Natural killer cell (primary cell): ENCODE results near the gene CTIF. TPM values are rescaled to one million over a fixed set of nuclear protein-coding genes. Genes with fewer than 3 reads are reported as not detected.

ENCODE experiments used
- ATAC-seq, 3 donors: fragments of 150-1000 bp in 2 of 3; fragments of 200-7000 bp in 1 of 3; cut with Tn5 transposase; 1 replicate in 1 of 3; 2 replicates in 2 of 3; pipeline ENCODE4 v1.10.0; 2021; ENCODE audit warnings: mild to moderate bottlenecking in 2 of 3, moderate library complexity in 2 of 3
- DNase-seq, 2 donors: peaks; one replicate each; pipeline versions ENCODE4 v3.0.0 to v3.0.0-alpha.2; 2013 to 2021; ENCODE audit warnings: mixed read lengths in 1 of 2
- H3K27ac ChIP-seq: one replicate; pipeline ENCODE4 v1.5.1; 2013; ENCODE audit warnings: mild to moderate bottlenecking, low read length
- H3K27me3 ChIP-seq: one replicate; pipeline ENCODE4 v1.6.1; 2013; ENCODE audit warnings: low read length; ENCODE audit not compliant: control insufficient read depth, insufficient read depth
- H3K36me3 ChIP-seq: one replicate; pipeline ENCODE4 v1.6.1; 2013; ENCODE audit warnings: low read length; ENCODE audit not compliant: control insufficient read depth, insufficient read depth
- H3K4me1 ChIP-seq: one replicate; pipeline ENCODE4 v1.6.1; 2013; ENCODE audit warnings: low read length; ENCODE audit not compliant: control insufficient read depth, insufficient read depth
- H3K4me3 ChIP-seq: one replicate; pipeline ENCODE4 v1.5.1; 2013; ENCODE audit warnings: low read length
- H3K9me3 ChIP-seq: one replicate; pipeline ENCODE4 v1.6.1; 2013; ENCODE audit warnings: low read length; ENCODE audit not compliant: control insufficient read depth, insufficient read depth
- H3K27ac Mint-ChIP-seq, 2 donors: one replicate each; pipeline ENCODE4 v1.8.0; 2022; ENCODE audit warnings: mild to moderate bottlenecking in 2 of 2, mixed read lengths in 2 of 2, moderate library complexity in 1 of 2
- H3K27me3 Mint-ChIP-seq, 2 donors: one replicate each; pipeline ENCODE4 v1.8.0; 2022; ENCODE audit warnings: low read depth in 2 of 2, mixed read lengths in 2 of 2
- H3K36me3 Mint-ChIP-seq: one replicate; pipeline ENCODE4 v1.8.0; 2022; ENCODE audit warnings: mixed read lengths
- H3K4me1 Mint-ChIP-seq, 2 donors: one replicate each; pipeline ENCODE4 v1.8.0; 2022; ENCODE audit warnings: mixed read lengths in 2 of 2
- H3K4me3 Mint-ChIP-seq: one replicate; pipeline ENCODE4 v1.8.0; 2022; ENCODE audit warnings: mild to moderate bottlenecking, moderate library complexity, mixed read lengths
- H3K9me3 Mint-ChIP-seq, 2 donors: one replicate each; pipeline ENCODE4 v1.8.0; 2022; ENCODE audit warnings: mixed read lengths in 2 of 2
- CTCF ChIP-seq: fragments of 200-600 bp; IDR thresholded peaks from one replicate; pipeline ENCODE4 v1.8.0; 2022; ENCODE audit warnings: antibody characterized with exemption
- WGBS: methylation state at CpG from one replicate; pipeline ENCODE4 v1.1.7; 2013; ENCODE audit warnings: missing lambda C conversion rate; ENCODE audit not compliant: insufficient coverage; 5-methylcytosine and 5-hydroxymethylcytosine counted together
- intact Hi-C: fragments of 100-400 bp; cut with micrococcal nuclease; formaldehyde crosslinking; loops from one replicate; pipeline ENCODE4 v1.14.2; 2022
- total RNA-seq, 4 donors: library from RNA; stranded (reverse); fragments of 120-200 nt in 1 of 4; gene quantifications; one replicate each; pipeline versions ENCODE4 v1.2.3 to v1.2.4, GENCODE V29; 2013 to 2022

The CTIF gene
- total RNA-seq, 3 donors from 2014 or later (not counting 1 experiment from before 2014, with no cell fraction given): 6.9 to 10.2 (median 8.2) TPM

GRCh38 chr18:48617844-48618497, 79.1 kb downstream of the CTIF start:
- no peaks in the 10 kb centered on the region for H3K9me3 Mint-ChIP-seq
- no peak for DNase-seq
- Histone ChIP-seq H3K4me1 (no peaks in the 10 kb centered on the region), H3K27me3 (no peaks in the 10 kb centered on the region), H3K4me3 (no peak overlapping the region), H3K27ac (no peak overlapping the region), H3K9me3 (no peaks in the 10 kb centered on the region), H3K36me3 (no peaks in the 10 kb centered on the region)
- H3K27me3 Mint-ChIP-seq: no peaks in the 10 kb centered on the region
- no peaks in the 10 kb centered on the region for H3K4me1 Mint-ChIP-seq
- WGBS: 88% methylated on average over 7 of the region's 9 CpGs
- no peaks in the 10 kb centered on the region for H3K36me3 Mint-ChIP-seq
- no peak overlapping the region for H3K27ac Mint-ChIP-seq
- no peak overlapping the region for H3K4me3 Mint-ChIP-seq
- ATAC-seq: no peak
- intact Hi-C loops: no loop called here
- TF ChIP-seq CTCF: no peak

GRCh38 chr18:48619016-48619415, 80.2 kb downstream of the CTIF start:
- no peak for TF ChIP-seq CTCF
- H3K27me3 ChIP-seq: no peaks in the 10 kb centered on the region
- H3K4me1 ChIP-seq: no peaks in the 10 kb centered on the region
- no peaks in the 10 kb centered on the region for H3K9me3 ChIP-seq
- DNase-seq (no peak), ATAC-seq (no peak)
- no peaks in the 10 kb centered on the region for H3K36me3 Mint-ChIP-seq
- no peaks in the 10 kb centered on the region for H3K9me3 Mint-ChIP-seq
- no peaks in the 10 kb centered on the region for H3K27me3 Mint-ChIP-seq
- H3K36me3 ChIP-seq: no peaks in the 10 kb centered on the region
- intact Hi-C loops: no loop called here
- no peaks in the 10 kb centered on the region for H3K4me1 Mint-ChIP-seq
- no peak overlapping the region for H3K27ac Mint-ChIP-seq
- H3K4me3 Mint-ChIP-seq: no peak overlapping the region
- H3K27ac ChIP-seq: no peak overlapping the region
- 67% methylated on average over 3 of the region's 3 CpGs for WGBS
- H3K4me3 ChIP-seq: no peak overlapping the region

- WGBS: 94% methylated on average over 16 of the region's 16 CpGs
- Mint-ChIP-seq H3K27ac (no peak overlapping the region), H3K36me3 (no peaks in the 10 kb centered on the region), H3K4me3 (no peak overlapping the region), H3K4me1 (no peaks in the 10 kb centered on the region), H3K27me3 (no peaks in the 10 kb centered on the region), H3K9me3 (no peaks in the 10 kb centered on the region)
- no peak for DNase-seq
- Histone ChIP-seq H3K27ac (no peak overlapping the region), H3K9me3 (no peaks in the 10 kb centered on the region), H3K4me3 (no peak overlapping the region), H3K27me3 (no peaks in the 10 kb centered on the region), H3K4me1 (no peaks in the 10 kb centered on the region), H3K36me3 (no peaks in the 10 kb centered on the region)
- intact Hi-C loops: no loop called here
- ATAC-seq: no peak
- TF ChIP-seq CTCF: no peak
These were observed 80.7 kb downstream of the CTIF start for GRCh38 chr18:48619501-48619900.

- intact Hi-C loops: no loop called here
- Histone ChIP-seq H3K27me3 (no peaks in the 10 kb centered on the region), H3K36me3 (no peaks in the 10 kb centered on the region), H3K4me1 (no peaks in the 10 kb centered on the region), H3K4me3 (no peak overlapping the region), H3K27ac (no peak overlapping the region), H3K9me3 (no peaks in the 10 kb centered on the region)
- Mint-ChIP-seq H3K4me1 (no peaks in the 10 kb centered on the region), H3K9me3 (no peaks in the 10 kb centered on the region), H3K36me3 (no peaks in the 10 kb centered on the region), H3K27me3 (no peaks in the 10 kb centered on the region), H3K4me3 (no peak overlapping the region), H3K27ac (no peak overlapping the region)
- no peak for TF ChIP-seq CTCF
- WGBS: 87% methylated on average over 2 of the region's 3 CpGs
- ATAC-seq (no peak), DNase-seq (no peak)
These were observed 81.2 kb downstream of the CTIF start for GRCh38 chr18:48620071-48620470.
